Lower lobe of right lung (tissue), 2 donors: ENCODE data around the gene POLR2H. TPM values are rescaled to one million over a fixed set of nuclear protein-coding genes. Genes with fewer than 3 reads are reported as not detected.

Source experiments
- ATAC-seq, 2 donors: fragments of 200-7000 bp; cut with Tn5 transposase; one replicate each; pipeline ENCODE4 v1.9.1; 2020 to 2022; ENCODE audit warnings: mild to moderate bottlenecking in 2 of 2, moderate library complexity in 2 of 2
- DNase-seq: peaks from one replicate; pipeline ENCODE4 v3.0.0-alpha.2; 2020
- H3K27ac ChIP-seq: fragments of 200-600 bp; one replicate; pipeline ENCODE4 v1.8.0; 2022
- H3K27me3 ChIP-seq: fragments of 200-600 bp; one replicate; pipeline ENCODE4 v1.8.0; 2022; ENCODE audit warnings: low read depth
- H3K36me3 ChIP-seq: fragments of 200-600 bp; one replicate; pipeline ENCODE4 v1.8.0; 2022; ENCODE audit warnings: mild to moderate bottlenecking
- H3K4me1 ChIP-seq: fragments of 200-600 bp; one replicate; pipeline ENCODE4 v1.8.0; 2022
- H3K4me3 ChIP-seq: fragments of 200-600 bp; one replicate; pipeline ENCODE4 v1.8.0; 2022; ENCODE audit warnings: mild to moderate bottlenecking
- H3K9me3 ChIP-seq: fragments of 200-600 bp; one replicate; pipeline ENCODE4 v1.8.0; 2022
- CTCF ChIP-seq: fragments of 200-600 bp; IDR thresholded peaks from one replicate; pipeline ENCODE4 v1.8.0; 2022; ENCODE audit warnings: antibody characterized with exemption, mild to moderate bottlenecking
- intact Hi-C: fragments of 100-400 bp; cut with DNase I; formaldehyde crosslinking; loops from one replicate; pipeline ENCODE4 v1.11.0; 2022
- total RNA-seq: library from RNA; stranded (reverse); fragmentation: NEBNext Ultra II Directional; extraction: Animal tissue kit (Norgen Biotek cat#: 25700); gene quantifications from one replicate; pipeline ENCODE4 v1.2.1, GENCODE V29; 2021
- donor health status: DM: no; HTN: yes; CAD: no; lungs with severe emphysema.

Gene POLR2H
- total RNA-seq, 1 donor from 2014 or later, result 53.3 TPM

DNA sequence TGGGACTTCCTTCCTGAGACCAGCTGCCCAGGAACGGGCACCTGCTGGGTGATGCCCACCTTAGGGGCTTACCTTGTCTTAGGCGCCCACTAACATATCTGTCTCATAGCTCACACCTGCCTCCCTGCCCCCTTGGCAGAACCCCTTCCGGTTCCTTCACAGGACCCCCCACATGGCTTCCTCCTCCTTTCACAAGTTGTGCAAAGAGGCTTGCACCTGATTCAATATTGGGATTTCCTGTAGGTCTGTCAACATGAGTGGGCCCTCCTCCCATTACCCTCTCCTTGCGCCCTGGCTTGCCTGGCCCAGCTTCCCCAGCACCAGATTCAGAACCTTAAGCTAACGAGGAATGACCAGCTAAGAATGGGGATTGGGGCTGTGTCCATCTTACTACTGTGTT is 15.9 kb downstream of the POLR2H start:
- H3K4me3 ChIP-seq, result no peak overlapping the region
- H3K27ac ChIP-seq, result no peak overlapping the region
- intact Hi-C loops, result no loop called here

DNA sequence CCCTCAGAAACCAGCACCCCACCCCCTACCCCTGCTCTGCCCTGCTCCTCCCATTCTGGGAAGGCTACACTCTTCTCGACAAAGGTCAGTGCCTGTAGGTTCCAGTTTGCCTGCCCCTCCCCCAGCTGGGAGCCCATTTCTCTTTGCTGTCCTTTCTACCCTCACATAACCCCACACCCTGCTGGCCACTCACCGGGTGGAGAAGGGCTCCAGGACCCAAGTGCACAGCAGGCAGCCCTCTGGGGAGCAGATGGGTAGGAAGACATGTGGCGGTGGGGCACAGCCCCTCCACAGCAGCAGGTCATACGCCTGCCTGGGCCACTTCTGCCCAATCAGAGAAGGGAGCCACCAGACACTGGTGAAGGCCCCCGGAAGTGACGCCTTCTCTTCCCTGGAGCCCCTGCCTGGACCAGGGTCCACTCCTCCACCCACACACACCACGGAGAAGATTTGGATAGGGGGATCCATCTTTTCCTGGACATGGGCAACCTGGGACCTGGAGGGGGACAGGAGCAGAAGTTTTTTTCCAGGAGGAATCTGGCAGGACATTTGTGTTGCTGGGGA is 16.5 kb downstream of the POLR2H start, which contains the start of gene THPO:
TSS of gene THPO (minus strand) at position 326 of the 564 bp plus-strand sequence. CDS start 1,948 bp downstream, outside the sequence.
- H3K27me3 ChIP-seq, result peaks cover 28% of the 10 kb centered on the region
- no peaks in the 10 kb centered on the region for H3K36me3 ChIP-seq
- TF ChIP-seq CTCF, result no peak
- no peak within 1 kb of the TSS for H3K4me3 ChIP-seq
- intact Hi-C loops, result no loop called here
- H3K4me1 ChIP-seq, result peaks cover 20% of the 10 kb centered on the region
- no peaks in the 10 kb centered on the region for H3K9me3 ChIP-seq
- no peak for DNase-seq
- ATAC-seq, result peak in 1 of 2 donors; percentile 18
- H3K27ac ChIP-seq, result no peak within 1 kb of the TSS

More for the DNA sequence above, 15.9 kb downstream of the POLR2H start:
- no peak for TF ChIP-seq CTCF
- H3K27me3 ChIP-seq, result peaks cover 28% of the 10 kb centered on the region
- H3K36me3 ChIP-seq, result no peaks in the 10 kb centered on the region
- DNase-seq (no peak), ATAC-seq (no peak)
- peaks cover 20% of the 10 kb centered on the region for H3K4me1 ChIP-seq
- no peaks in the 10 kb centered on the region for H3K9me3 ChIP-seq

DNA sequence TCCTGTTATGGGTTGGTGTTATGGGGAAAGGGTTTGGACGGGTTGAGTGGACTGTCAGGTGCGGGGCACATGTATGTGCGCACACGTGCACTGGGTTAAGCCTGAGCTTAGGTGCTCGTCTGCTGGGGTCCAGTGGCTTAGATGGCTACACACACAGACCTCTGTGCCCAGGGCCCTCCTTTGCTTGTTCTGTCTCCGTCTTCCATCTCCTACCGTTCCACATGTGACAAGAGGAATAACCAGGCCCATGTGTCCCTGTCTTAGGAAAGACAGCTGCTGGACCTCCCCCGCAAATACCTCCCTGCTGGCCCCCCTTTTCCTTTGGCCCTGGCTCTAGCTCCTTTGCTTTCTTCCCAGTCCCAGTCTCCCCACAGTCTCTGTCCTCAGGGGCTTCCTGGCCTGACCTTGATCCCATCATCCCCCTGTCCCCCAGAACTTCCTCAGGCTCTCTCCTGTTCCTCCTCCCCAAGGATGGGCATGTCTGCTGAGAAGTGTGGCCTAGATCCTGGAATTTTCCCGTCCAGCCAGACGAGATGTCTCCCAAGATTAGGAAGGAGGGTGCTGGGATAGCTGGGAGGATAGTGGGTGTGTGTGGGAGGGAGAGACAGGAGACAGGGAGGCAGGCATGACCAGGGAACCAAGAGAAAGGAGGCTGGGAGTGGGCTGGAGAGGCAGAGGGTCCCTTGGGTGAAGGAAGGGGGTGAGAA is 17.3 kb downstream of the POLR2H start:
- Histone ChIP-seq H3K27ac (peak overlapping the region; percentile 39), H3K9me3 (no peaks in the 10 kb centered on the region), H3K36me3 (no peaks in the 10 kb centered on the region), H3K27me3 (peaks cover 28% of the 10 kb centered on the region), H3K4me3 (no peak overlapping the region), H3K4me1 (peaks cover 20% of the 10 kb centered on the region)
- no peak for ATAC-seq
- intact Hi-C loops, result no loop called here
- DNase-seq, result no peak
- TF ChIP-seq CTCF, result no peak

- H3K4me1 ChIP-seq, result peaks cover 20% of the 10 kb centered on the region
- peak within 1 kb of the TSS; percentile 39 for H3K27ac ChIP-seq
- DNase-seq, result no peak
- intact Hi-C loops, result no loop called here
- no peaks in the 10 kb centered on the region for H3K36me3 ChIP-seq
- peak; percentile 3 to 4 for ATAC-seq
- H3K9me3 ChIP-seq, result no peaks in the 10 kb centered on the region
- TF ChIP-seq CTCF, result no peak
- H3K27me3 ChIP-seq, result peaks cover 28% of the 10 kb centered on the region
- H3K4me3 ChIP-seq, result peak within 1 kb of the TSS; percentile 53
Observed at GRCh38 chr3:184379358-184380184, 18.1 kb downstream of the POLR2H start, which contains the start of gene CHRD. TSS of gene CHRD (plus strand) at chr3:184380054. CDS start at chr3:184380319, 265 bp downstream.

DNA sequence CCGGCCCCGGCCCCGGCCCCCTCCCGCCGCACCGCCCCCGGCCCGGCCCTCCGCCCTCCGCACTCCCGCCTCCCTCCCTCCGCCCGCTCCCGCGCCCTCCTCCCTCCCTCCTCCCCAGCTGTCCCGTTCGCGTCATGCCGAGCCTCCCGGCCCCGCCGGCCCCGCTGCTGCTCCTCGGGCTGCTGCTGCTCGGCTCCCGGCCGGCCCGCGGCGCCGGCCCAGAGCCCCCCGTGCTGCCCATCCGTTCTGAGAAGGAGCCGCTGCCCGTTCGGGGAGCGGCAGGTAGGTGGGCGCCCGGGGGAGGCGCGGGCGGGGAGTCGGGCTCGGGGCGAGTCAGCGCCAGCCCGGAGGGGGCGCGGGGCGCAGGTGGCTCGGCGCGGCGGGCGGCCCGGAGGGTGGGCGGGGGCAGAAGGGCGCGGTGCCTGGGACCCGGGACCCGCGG is 18.7 kb downstream of the POLR2H start:
- no peak for TF ChIP-seq CTCF
- H3K9me3 ChIP-seq, result no peaks in the 10 kb centered on the region
- peaks cover 28% of the 10 kb centered on the region for H3K27me3 ChIP-seq
- ATAC-seq (peak; percentile 48 to 56), DNase-seq (peak; percentile 66)
- H3K4me1 ChIP-seq, result peaks cover 20% of the 10 kb centered on the region
- intact Hi-C loops, result no loop called here
- no peak overlapping the region for H3K27ac ChIP-seq
- H3K4me3 ChIP-seq, result peak overlapping the region; percentile 53
- no peaks in the 10 kb centered on the region for H3K36me3 ChIP-seq
